DMS114 treated with DMSO at 0.1 percent for 48 hours (cell line): Measurements from ENCODE around the gene RBP3.

Source experiments
- DNase-seq: peaks from one replicate; lab custom pipeline; 2025; ENCODE audit not compliant: unreplicated experiment; lab: John Stamatoyannopoulos, UW

The RBP3 gene

DNA sequence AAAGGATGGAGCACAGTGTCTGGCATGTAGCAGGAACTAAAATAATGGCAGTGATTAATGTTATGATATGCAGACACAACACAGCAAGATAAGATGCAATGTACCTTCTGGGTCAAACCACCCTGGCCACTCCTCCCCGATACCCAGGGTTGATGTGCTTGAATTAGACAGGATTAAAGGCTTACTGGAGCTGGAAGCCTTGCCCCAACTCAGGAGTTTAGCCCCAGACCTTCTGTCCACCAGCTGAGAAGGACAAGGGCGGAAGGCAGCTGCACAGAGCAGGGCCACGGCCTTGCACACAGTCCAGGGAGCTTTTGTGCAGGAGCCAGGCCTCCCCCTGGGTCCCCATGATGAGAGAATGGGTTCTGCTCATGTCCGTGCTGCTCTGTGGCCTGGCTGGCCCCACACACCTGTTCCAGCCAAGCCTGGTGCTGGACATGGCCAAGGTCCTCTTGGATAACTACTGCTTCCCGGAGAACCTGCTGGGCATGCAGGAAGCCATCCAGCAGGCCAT is at the start of gene RBP3:
TSS of gene RBP3 (plus strand) at position 226 of the 514 bp plus-strand sequence. CDS start at position 348, 122 bp downstream.
- DNase-seq, result no peak

- no peak for DNase-seq
These were observed 49.4 kb upstream of the RBP3 start for GRCh38 chr10:47298715-47299114.

DNA sequence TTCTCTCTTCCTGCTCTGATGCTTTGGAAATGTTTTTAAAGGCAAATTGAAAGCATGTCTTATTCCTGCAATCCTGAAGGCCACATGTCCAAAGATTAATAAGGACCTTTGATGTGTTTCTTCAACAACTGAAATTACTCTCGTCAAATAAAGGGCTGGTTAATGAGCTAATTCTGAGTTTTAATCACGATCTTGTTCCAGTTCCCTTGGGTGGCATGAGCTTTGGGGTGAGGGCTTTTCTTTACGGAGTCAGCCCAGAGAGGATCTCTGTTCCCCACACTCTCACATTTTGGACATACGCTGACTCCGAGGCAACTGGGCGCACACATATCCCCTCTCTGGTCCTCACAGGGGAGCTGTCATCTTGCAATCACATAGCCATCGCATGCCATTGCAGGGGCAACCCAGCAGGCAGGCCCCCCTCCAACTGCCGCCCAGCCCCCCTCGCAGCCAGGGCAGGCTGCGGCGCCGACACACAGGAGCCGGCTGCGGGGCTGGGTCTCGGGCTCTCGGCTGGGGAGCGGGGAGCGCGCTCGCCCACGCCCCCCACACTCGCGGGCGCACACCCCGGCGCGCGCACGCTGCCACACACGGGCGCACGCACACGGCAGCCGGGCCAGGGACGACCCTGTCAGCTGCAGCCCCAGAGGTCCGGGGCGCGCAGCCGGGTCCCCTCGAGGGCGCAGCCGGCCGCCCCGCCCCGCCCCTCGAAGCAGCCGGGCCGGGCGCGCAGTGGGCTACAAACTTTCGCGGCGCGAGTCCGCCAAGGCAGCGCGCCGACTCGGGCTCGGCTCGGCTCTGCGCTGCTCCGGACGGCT is 48.3 kb upstream of the RBP3 start, which contains the start of gene GDF10:
TSS of gene GDF10 (plus strand) at position 587 of the 818 bp plus-strand sequence. CDS start 455 bp downstream, outside the sequence.
- no peak for DNase-seq

DNA sequence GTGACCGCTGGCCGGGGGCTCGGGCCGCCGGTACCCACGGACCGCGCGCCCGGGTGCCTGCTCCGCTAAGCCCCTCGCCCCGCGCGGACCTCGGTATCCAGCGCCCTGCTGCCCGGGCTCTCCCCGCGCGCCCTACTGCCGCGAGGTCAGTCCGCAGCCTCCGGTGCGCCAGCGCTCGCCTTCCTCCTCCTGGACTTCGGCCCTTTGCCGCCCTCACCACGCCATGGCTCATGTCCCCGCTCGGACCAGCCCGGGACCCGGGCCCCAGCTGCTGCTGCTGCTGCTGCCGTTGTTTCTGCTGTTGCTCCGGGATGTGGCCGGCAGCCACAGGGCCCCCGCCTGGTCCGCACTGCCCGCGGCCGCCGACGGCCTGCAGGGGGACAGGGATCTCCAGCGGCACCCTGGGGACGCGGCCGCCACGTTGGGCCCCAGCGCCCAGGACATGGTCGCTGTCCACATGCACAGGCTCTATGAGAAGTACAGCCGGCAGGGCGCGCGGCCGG is 47.7 kb upstream of the RBP3 start:
- DNase-seq, result no peak

GRCh38 chr10:47301833-47302232 is 46.3 kb upstream of the RBP3 start:
- DNase-seq, result no peak

DNA sequence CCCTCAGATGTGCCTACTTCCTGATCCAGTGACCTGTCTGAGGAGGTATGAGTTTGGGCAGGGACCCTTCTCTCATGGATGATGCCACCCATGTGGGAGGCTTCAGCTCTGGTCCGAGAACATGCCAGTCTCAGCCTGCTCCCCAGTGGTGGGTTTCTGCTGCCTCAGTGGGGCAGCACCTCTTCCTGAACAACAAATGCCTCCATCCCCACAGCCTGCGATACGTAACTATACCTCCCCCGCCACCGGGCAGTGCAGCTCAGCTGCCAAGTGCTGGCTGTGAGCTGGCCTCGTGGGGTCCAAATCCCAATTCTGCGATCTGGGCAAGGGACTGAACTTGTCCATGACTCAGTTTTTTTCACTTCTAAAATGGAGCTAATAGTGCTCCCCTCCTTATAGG is 45.1 kb upstream of the RBP3 start:
- no peak for DNase-seq

- DNase-seq, result no peak
These were observed 44.3 kb upstream of the RBP3 start for GRCh38 chr10:47303866-47304265.

- DNase-seq, result no peak
These were observed 42.6 kb upstream of the RBP3 start for GRCh38 chr10:47305566-47305965.

DNA sequence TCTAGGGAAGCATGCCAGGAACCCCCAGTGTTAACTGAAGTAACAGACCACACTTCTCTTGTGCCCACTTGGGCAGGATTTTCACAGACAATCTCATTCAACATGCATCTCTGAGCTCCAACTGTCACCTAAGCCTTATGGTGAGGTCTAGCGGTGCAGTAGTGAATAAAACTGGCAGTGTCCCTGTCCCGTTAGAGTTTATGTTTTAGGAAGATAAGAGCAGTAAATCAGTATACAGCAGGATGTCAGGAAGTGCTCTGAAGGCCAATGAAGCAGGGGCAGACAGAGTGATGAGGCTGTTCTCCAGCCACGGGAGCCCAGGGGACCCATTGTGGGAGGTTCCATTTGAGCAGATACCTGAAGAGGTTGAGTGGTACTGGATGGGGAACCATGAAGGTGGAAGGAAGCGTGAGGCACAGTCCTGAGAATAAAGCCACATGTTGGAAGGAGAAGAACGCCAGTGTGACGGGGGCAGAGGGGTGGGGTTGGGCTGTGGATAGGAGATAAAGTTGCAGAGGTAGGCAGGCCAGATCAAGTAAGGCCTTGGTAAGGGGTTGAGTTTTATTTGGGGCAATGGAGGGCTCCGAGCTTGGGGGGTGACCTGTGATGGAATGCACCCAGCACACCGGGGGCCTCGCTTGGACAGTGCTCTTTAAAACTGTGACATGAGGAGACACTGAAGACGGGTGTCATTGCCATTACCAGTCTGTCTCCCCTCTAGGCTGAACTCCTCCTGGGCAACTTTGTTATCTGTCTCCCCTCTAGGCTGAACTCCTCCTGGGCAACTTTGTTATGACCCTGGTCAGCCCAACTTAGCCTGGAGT is 41.6 kb upstream of the RBP3 start:
- DNase-seq, result no peak

DNA sequence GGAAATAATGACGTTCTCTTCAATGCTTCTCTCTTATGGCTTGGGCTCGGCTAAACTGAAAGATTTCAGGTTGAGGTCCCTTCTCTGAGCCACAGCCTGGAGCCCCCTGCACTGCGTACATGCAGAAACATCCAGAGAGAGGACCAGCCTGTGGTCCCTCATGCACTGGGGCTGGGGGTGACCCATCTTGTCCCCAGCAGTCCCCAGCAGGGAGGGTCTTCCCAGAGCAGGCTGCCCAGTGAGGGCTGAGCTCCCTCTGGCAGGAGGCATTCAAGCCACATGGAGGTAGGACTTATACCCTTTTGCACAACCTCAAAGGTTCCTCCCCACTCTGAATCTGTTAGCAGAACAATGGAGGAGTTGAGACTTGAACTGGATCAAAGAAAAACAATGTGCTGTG is 40.8 kb upstream of the RBP3 start:
- DNase-seq, result no peak

DNA sequence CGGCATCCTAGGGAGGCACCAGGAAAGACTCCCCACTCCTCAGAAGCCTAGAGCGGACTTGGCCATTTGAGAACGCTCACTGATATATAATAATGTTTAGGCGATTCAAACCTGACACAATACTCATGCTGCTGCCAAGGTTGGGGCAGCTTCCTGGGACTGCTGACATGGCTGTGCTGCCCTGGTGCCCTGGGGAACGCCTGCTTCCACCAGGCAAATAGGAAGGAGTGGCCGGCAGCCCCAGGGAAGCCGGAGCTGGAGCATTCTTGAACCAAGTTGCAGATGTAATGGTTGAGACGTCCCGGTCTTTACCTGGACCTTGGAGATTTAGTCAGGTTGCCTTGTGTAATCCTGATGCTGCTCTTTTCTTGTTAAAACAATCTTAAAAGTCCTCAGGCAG is 39.4 kb upstream of the RBP3 start:
- DNase-seq, result no peak

- no peak for DNase-seq
These were observed 38.6 kb upstream of the RBP3 start for GRCh38 chr10:47309408-47310089.

DNA sequence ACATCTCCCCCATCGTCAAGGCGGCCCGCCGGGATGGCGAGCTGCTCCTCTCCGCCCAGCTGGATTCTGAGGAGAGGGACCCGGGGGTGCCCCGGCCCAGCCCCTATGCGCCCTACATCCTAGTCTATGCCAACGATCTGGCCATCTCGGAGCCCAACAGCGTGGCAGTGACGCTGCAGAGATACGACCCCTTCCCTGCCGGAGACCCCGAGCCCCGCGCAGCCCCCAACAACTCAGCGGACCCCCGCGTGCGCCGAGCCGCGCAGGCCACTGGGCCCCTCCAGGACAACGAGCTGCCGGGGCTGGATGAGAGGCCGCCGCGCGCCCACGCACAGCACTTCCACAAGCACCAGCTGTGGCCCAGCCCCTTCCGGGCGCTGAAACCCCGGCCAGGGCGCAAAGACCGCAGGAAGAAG is 38.1 kb upstream of the RBP3 start:
- no peak for DNase-seq

- no peak for DNase-seq
These were observed 36.8 kb upstream of the RBP3 start for GRCh38 chr10:47311193-47311931.

DNA sequence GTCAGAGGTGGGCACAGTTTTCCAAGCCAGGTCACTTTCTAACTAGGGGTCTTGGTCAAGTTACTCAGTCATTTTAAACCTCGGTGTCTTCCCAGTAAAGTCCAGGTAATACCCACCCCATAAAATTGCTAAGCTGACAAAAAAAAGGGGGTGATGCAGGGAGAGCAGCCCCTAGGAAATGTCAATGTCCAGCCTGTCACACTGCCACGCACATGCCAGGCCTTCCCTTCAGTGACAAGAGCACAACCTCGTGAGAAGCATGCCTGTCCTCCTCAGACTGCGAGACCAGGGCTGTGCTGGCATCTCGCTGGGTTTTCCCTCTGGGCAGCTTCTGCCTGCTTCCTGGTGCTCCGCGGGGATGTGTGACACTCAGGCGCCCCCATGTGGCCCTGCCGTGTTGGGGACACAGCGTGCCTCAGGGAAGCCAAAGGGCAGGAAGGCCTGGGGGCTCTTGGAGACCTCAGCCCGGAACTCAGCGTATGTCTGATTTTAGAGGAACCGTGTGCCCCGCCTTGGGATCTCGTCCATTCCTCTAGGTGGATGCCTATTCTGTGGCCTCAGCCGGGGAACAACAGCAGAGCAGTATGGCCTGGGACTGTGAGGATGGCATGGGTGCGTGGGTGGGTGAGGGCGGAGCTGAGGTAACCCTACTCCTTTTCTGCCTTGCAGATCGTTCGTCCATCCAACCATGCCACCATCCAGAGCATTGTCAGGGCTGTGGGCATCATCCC is 36.1 kb upstream of the RBP3 start:
- peak; percentile 57 for DNase-seq

DNA sequence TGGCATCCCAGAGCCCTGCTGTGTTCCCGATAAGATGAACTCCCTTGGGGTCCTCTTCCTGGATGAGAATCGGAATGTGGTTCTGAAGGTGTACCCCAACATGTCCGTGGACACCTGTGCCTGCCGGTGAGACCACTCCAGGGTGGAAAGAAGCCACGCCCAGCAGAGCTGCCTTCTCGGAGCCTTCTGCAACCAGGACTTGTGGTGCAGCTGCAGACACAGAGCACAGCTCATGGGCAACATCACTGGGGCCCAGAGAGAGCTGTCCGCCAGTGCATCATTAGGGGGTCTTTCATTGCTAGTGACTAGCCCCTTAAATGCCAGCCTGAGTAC is 35.5 kb upstream of the RBP3 start:
- no peak for DNase-seq

- no peak for DNase-seq
These were observed 33.7 kb upstream of the RBP3 start for GRCh38 chr10:47314416-47314970.

DNA sequence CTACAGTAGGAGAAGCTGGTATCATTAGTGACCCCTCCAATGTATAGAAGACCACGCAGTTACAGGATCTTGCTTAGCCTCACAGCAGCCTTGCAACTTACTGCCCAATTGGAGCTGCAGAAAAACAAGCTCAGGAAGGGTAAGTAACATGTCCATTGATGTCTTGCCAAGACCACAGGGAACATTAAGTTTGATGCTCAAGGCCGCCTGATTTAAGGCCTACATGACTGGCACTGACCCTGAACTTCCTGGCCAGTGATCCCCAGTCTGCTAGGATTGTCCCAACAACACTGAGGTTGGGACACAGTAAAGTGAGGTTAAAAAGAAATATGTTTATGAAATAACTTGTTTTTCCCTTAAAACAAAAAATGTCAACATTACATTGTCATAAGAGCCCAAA is 32.7 kb upstream of the RBP3 start:
- no peak for DNase-seq

- no peak for DNase-seq
These were observed 32.0 kb upstream of the RBP3 start for GRCh38 chr10:47316131-47316530.

- no peak for DNase-seq
These were observed 30.9 kb upstream of the RBP3 start for GRCh38 chr10:47317251-47317650.
